IMR-90 (cell line): ENCODE measurements around the gene TMEM101.

Experiments
- MAZ ChIP-seq: IDR thresholded peaks from 2 replicates; pipeline ENCODE4 v1.6.1; 2012; ENCODE audit warnings: low read depth, mild to moderate bottlenecking, low read length, improper control_type of control experiment, moderate library complexity, borderline replicate concordance
- NFE2L2 ChIP-seq: fragments of 150-350 bp; IDR thresholded peaks from 2 replicates; pipeline ENCODE4 v1.6.1; 2016; ENCODE audit warnings: low read depth, mild to moderate bottlenecking, low read length
- POLR2A ChIP-seq: IDR thresholded peaks from 2 replicates; pipeline ENCODE4 v1.6.1; 2012; ENCODE audit warnings: mild to moderate bottlenecking, low read depth, low read length
- RAD21 ChIP-seq: IDR thresholded peaks from 2 replicates; pipeline ENCODE4 v1.6.1; 2012; ENCODE audit warnings: low read length, improper control_type of control experiment
- RFX5 ChIP-seq: IDR thresholded peaks from 2 replicates; pipeline ENCODE4 v1.8.0; 2012; ENCODE audit warnings: low read depth, mild to moderate bottlenecking, low read length, moderate library complexity
- USF2 ChIP-seq: fragments of 150-350 bp; IDR thresholded peaks from 2 replicates; pipeline ENCODE4 v1.6.1; 2017; ENCODE audit warnings: mild to moderate bottlenecking, antibody characterized with exemption, low read length, low read depth
- TF ChIP-seq, protein P1 (sequence below): conservative IDR thresholded peaks from 2 replicates; pipeline ENCODE4 v1.5.1; 2012; ENCODE audit warnings: mild to moderate bottlenecking, low read depth, low read length, improper control_type of control experiment

GRCh38 chr17:44033861-44034408, 19.2 kb upstream of the TMEM101 start:
- TF ChIP-seq, protein P1, sequence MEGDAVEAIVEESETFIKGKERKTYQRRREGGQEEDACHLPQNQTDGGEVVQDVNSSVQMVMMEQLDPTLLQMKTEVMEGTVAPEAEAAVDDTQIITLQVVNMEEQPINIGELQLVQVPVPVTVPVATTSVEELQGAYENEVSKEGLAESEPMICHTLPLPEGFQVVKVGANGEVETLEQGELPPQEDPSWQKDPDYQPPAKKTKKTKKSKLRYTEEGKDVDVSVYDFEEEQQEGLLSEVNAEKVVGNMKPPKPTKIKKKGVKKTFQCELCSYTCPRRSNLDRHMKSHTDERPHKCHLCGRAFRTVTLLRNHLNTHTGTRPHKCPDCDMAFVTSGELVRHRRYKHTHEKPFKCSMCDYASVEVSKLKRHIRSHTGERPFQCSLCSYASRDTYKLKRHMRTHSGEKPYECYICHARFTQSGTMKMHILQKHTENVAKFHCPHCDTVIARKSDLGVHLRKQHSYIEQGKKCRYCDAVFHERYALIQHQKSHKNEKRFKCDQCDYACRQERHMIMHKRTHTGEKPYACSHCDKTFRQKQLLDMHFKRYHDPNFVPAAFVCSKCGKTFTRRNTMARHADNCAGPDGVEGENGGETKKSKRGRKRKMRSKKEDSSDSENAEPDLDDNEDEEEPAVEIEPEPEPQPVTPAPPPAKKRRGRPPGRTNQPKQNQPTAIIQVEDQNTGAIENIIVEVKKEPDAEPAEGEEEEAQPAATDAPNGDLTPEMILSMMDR: no peak
- no peak for TF ChIP-seq USF2
- TF ChIP-seq NFE2L2: no peak
- TF ChIP-seq RAD21: no peak
- TF ChIP-seq POLR2A: no peak
- no peak for TF ChIP-seq RFX5
- no peak for TF ChIP-seq MAZ
